Superior temporal gyrus (tissue), 1 donor: Measurements from ENCODE around the gene GATA3.

Experiments used
- DNase-seq: peaks from one replicate; pipeline ENCODE4 v3.0.0-alpha.2; 2016; ENCODE audit errors: extremely low spot score

Gene GATA3

GRCh38 chr10:8064436-8064835 is 9.9 kb downstream of the GATA3 start:
- no peak for DNase-seq

- DNase-seq = no peak
Observed at GRCh38 chr10:8065651-8066050, 11.2 kb downstream of the GATA3 start.

GRCh38 chr10:8066124-8066523 is 11.6 kb downstream of the GATA3 start:
- no peak for DNase-seq

GRCh38 chr10:8066797-8067196 is 12.3 kb downstream of the GATA3 start:
- DNase-seq = no peak

GRCh38 chr10:8069108-8069507 is 14.6 kb downstream of the GATA3 start:
- no peak for DNase-seq

- DNase-seq = no peak
Observed at GRCh38 chr10:8069627-8070026, 15.1 kb downstream of the GATA3 start.

GRCh38 chr10:8070440-8070839 is 16.0 kb downstream of the GATA3 start:
- no peak for DNase-seq

GRCh38 chr10:8071006-8071405 is 16.5 kb downstream of the GATA3 start:
- no peak for DNase-seq

- DNase-seq = no peak
Observed at GRCh38 chr10:8071666-8072065, 17.2 kb downstream of the GATA3 start.

GRCh38 chr10:8072211-8072610 is 17.7 kb downstream of the GATA3 start:
- no peak for DNase-seq

GRCh38 chr10:8073691-8074416 is 19.4 kb downstream of the GATA3 start:
- DNase-seq = no peak

- no peak for DNase-seq
Observed at GRCh38 chr10:8074881-8075280, 20.4 kb downstream of the GATA3 start.

- DNase-seq = no peak
Observed at GRCh38 chr10:8075282-8076260, 21.1 kb downstream of the GATA3 start.

GRCh38 chr10:8076933-8077332 is 22.4 kb downstream of the GATA3 start:
- DNase-seq = no peak

GRCh38 chr10:8078027-8078426 is 23.5 kb downstream of the GATA3 start:
- no peak for DNase-seq

GRCh38 chr10:8079126-8079525 is 24.6 kb downstream of the GATA3 start:
- DNase-seq = no peak

- no peak for DNase-seq
Observed at GRCh38 chr10:8084799-8085198, 30.3 kb downstream of the GATA3 start.

- DNase-seq = no peak
Observed at GRCh38 chr10:8085251-8085650, 30.8 kb downstream of the GATA3 start.

GRCh38 chr10:8086315-8086714 is 31.8 kb downstream of the GATA3 start:
- DNase-seq = no peak

GRCh38 chr10:8088504-8088903 is 34.0 kb downstream of the GATA3 start:
- no peak for DNase-seq

GRCh38 chr10:8092428-8092827 is 37.9 kb downstream of the GATA3 start:
- no peak for DNase-seq

GRCh38 chr10:8095959-8096358 is 41.5 kb downstream of the GATA3 start:
- DNase-seq = no peak

- DNase-seq = no peak
Observed at GRCh38 chr10:8096931-8097330, 42.4 kb downstream of the GATA3 start.
